Esophagus (tissue), 2 donors: ENCODE results near the gene PBX3. TPM values are rescaled to one million over a fixed set of nuclear protein-coding genes. Genes with fewer than 3 reads are reported as not detected.

Experiments
- H3K27ac ChIP-seq, 2 donors: one replicate each; pipeline ENCODE4 v1.5.1; 2013; ENCODE audit warnings: low read depth in 2 of 2, mild to moderate bottlenecking in 2 of 2, inconsistent platforms in 1 of 2, low read length in 1 of 2, moderate library complexity in 1 of 2
- H3K27me3 ChIP-seq, 2 donors: one replicate each; pipeline ENCODE4 v1.6.1; 2013; ENCODE audit warnings: low read length in 2 of 2, control low read depth in 1 of 2, mild to moderate bottlenecking in 1 of 2; ENCODE audit not compliant: insufficient read depth in 2 of 2, control insufficient read depth in 1 of 2
- H3K36me3 ChIP-seq, 2 donors: one replicate each; pipeline ENCODE4 v1.6.1; 2013; ENCODE audit warnings: low read length in 1 of 2; ENCODE audit not compliant: control insufficient read depth in 2 of 2, insufficient read depth in 2 of 2
- H3K4me1 ChIP-seq, 2 donors: one replicate each; pipeline ENCODE4 v1.6.1; 2013; ENCODE audit warnings: low read length in 1 of 2; ENCODE audit not compliant: control insufficient read depth in 2 of 2, insufficient read depth in 2 of 2
- H3K4me3 ChIP-seq, 2 donors: one replicate each; pipeline ENCODE4 v1.5.1; 2013; ENCODE audit warnings: low read length in 2 of 2, mild to moderate bottlenecking in 2 of 2, low read depth in 1 of 2, moderate library complexity in 1 of 2
- H3K9me3 ChIP-seq, 2 donors: one replicate each; pipeline ENCODE4 v1.6.1; 2013; ENCODE audit warnings: mild to moderate bottlenecking in 2 of 2, low read depth in 1 of 2, low read length in 1 of 2, moderate library complexity in 1 of 2; ENCODE audit not compliant: control insufficient read depth in 2 of 2, insufficient read depth in 1 of 2
- WGBS, 2 donors: extraction: QIAGEN DNeasy Blood & Tissue Kit; methylation state at CpG; one replicate each; pipeline ENCODE4 v1.1.7; 2013; 5-methylcytosine and 5-hydroxymethylcytosine counted together
- polyA plus RNA-seq, 2 donors: library from polyadenylated mRNA; stranded (reverse); fragments of 200-250 nt; gene quantifications; one replicate each; pipeline ENCODE4 v1.2.3, GENCODE V29; 2013
- donor health status: healthy with polysubstance abuse.
- donor health status: Bipolar disorder and iron deficiency.

The PBX3 gene
- polyA plus RNA-seq, 2 donors = 3.5 to 6.9 TPM

- H3K4me1 ChIP-seq = no peaks in the 10 kb centered on the region
- H3K27ac ChIP-seq = no peak overlapping the region
- H3K27me3 ChIP-seq = no peaks in the 10 kb centered on the region
- no peak overlapping the region for H3K4me3 ChIP-seq
- H3K9me3 ChIP-seq = no peaks in the 10 kb centered on the region
- H3K36me3 ChIP-seq = no peaks in the 10 kb centered on the region
- 100% methylated on average over 1 of the region's 1 CpG for WGBS, 2 donors
Measured at GRCh38 chr9:125787715-125788114, 40.5 kb downstream of the PBX3 start.

DNA sequence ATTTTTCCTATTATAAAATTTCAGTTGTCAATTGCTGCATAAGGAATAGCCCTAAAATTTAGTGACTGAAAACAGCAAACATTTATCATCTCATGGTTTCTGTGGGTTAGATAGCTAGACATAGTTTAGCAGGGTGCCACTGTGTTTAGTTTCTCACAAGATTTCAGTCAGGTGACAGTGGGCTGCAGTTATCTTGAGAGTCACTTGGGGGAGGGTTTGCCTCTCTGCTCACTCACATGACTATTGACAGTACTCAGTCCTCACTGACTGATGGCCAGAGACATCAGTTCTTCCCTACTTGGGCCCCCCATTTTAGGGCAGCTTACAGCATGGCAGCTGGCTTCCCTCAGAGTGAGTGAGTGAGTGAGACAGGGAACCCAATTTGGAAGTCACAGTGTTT lies 42.0 kb downstream of the PBX3 start:
- no peak overlapping the region for H3K27ac ChIP-seq
- no peak overlapping the region for H3K4me3 ChIP-seq
- H3K36me3 ChIP-seq = no peaks in the 10 kb centered on the region
- H3K27me3 ChIP-seq = no peaks in the 10 kb centered on the region
- H3K4me1 ChIP-seq = no peaks in the 10 kb centered on the region
- no peaks in the 10 kb centered on the region for H3K9me3 ChIP-seq

- 82 to 93% methylated on average over 2 of the region's 2 CpGs for WGBS, 2 donors
- Histone ChIP-seq H3K36me3 (no peaks in the 10 kb centered on the region), H3K4me3 (no peak overlapping the region), H3K9me3 (no peaks in the 10 kb centered on the region), H3K27me3 (no peaks in the 10 kb centered on the region), H3K27ac (no peak overlapping the region), H3K4me1 (no peaks in the 10 kb centered on the region)
Measured at GRCh38 chr9:125794708-125795107, 47.5 kb downstream of the PBX3 start.

DNA sequence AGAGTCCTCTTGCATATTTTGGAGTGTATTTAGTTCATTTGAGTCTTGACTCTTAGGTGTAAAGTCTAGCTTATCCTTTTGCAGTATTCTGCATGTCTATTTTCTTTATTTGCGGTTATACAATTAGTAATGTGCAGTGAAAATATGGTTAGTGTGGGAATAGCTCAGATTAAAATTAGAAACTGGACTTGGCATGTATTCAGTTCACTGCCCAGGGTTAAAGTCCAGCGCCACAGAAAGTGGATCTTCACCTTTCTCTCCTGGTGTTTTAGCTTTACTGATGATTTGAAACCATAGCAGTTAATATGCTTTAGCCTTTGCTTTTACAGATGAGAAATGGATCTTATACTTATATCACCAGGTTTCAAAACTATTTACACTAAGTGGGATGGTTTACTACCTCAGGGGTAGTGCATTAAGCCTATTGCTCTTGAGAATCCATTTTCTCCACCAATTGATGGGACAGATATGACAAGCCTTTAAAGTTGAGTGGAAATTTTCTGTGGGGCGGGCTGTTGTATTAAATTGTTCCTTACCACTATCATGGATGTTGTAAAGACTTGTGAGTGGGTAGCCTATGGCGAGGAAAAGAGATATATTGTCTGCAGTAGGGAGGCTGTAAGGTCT lies 48.9 kb downstream of the PBX3 start:
- Histone ChIP-seq H3K36me3 (no peaks in the 10 kb centered on the region), H3K9me3 (no peaks in the 10 kb centered on the region), H3K4me3 (no peak overlapping the region), H3K4me1 (no peaks in the 10 kb centered on the region), H3K27me3 (no peaks in the 10 kb centered on the region), H3K27ac (no peak overlapping the region)
- 84 to 95% methylated on average over 4 of the region's 4 CpGs for WGBS, 2 donors

- WGBS, 2 donors = 43 to 54% methylated on average over 2 of the region's 2 CpGs
- H3K9me3 ChIP-seq = no peaks in the 10 kb centered on the region
- H3K36me3 ChIP-seq = no peaks in the 10 kb centered on the region
- no peak overlapping the region for H3K4me3 ChIP-seq
- no peak overlapping the region for H3K27ac ChIP-seq
- no peaks in the 10 kb centered on the region for H3K27me3 ChIP-seq
- H3K4me1 ChIP-seq = no peaks in the 10 kb centered on the region
Measured at GRCh38 chr9:125797930-125798329, 50.8 kb downstream of the PBX3 start.

DNA sequence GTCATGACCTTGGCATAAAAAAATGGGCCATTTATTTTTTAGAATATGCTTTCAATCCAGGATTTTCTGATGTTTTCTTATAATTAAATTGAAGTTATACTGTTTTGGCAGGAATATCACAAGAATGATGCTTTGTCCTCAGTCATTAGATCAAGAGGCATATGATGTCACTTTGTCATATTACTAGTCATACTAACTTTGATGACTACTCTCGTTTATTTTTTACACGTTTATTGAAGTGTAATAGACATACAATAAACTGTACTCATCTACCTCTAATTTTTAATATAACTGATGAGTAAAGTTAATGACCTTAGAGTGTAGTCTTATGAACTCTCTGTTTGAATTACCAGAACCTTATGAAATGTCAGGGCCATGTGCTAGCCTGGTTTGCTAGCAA lies 56.4 kb downstream of the PBX3 start:
- Histone ChIP-seq H3K9me3 (no peaks in the 10 kb centered on the region), H3K36me3 (no peaks in the 10 kb centered on the region), H3K4me3 (no peak overlapping the region), H3K4me1 (no peaks in the 10 kb centered on the region), H3K27ac (no peak overlapping the region), H3K27me3 (no peaks in the 10 kb centered on the region)
- WGBS, 2 donors = 72 to 83% methylated on average over 2 of the region's 2 CpGs

DNA sequence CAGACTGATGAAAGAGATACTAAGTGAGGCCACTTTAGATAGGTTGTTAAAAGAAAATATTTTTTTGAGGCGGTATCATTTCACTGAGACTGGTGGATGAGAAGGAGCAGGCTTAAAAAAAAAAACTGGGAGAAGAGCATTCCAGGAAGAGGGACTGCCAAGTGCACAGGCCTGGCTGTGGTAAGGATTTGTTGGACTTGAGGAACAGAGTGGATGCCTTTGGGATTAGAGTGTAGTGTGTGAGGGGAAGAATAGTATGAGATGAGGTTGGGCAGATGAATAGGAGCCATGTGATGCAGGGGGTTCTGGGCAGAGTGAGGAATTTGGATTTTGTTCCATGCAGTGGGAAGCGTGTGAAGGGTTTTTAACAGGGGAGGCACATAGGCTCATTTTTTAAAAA lies 57.9 kb downstream of the PBX3 start:
- H3K36me3 ChIP-seq = no peaks in the 10 kb centered on the region
- no peak overlapping the region for H3K27ac ChIP-seq
- H3K4me3 ChIP-seq = no peak overlapping the region
- no peaks in the 10 kb centered on the region for H3K9me3 ChIP-seq
- no peaks in the 10 kb centered on the region for H3K27me3 ChIP-seq
- no peaks in the 10 kb centered on the region for H3K4me1 ChIP-seq
- WGBS, 2 donors = 82 to 83% methylated on average over 2 of the region's 2 CpGs

DNA sequence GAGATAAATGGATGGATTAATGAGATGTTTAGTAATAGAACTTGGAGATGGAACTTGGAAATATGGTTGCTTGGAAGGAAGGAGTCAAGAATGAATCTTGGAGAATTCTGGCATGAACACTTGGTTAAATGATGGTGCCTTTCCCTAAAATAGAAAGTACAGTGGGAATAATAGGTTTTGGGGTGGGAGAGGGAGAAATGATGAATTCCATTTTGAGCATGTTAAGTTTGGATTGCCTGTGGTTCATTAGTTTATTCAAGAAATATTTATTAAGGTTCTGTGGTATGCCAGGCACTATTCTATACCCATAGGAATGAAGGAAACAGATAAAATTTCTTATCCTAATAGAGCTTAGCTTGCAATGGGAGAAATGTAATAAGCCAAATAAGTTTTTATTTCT lies 58.4 kb downstream of the PBX3 start:
- H3K27ac ChIP-seq = no peak overlapping the region
- no peak overlapping the region for H3K4me3 ChIP-seq
- H3K9me3 ChIP-seq = no peaks in the 10 kb centered on the region
- no peaks in the 10 kb centered on the region for H3K4me1 ChIP-seq
- no peaks in the 10 kb centered on the region for H3K36me3 ChIP-seq
- no peaks in the 10 kb centered on the region for H3K27me3 ChIP-seq

- H3K27ac ChIP-seq = no peak overlapping the region
- no peaks in the 10 kb centered on the region for H3K27me3 ChIP-seq
- H3K9me3 ChIP-seq = no peaks in the 10 kb centered on the region
- no peak overlapping the region for H3K4me3 ChIP-seq
- 90 to 91% methylated on average over 3 of the region's 3 CpGs for WGBS, 2 donors
- H3K36me3 ChIP-seq = no peaks in the 10 kb centered on the region
- H3K4me1 ChIP-seq = no peaks in the 10 kb centered on the region
Measured at GRCh38 chr9:125807079-125807478, 59.9 kb downstream of the PBX3 start.

GRCh38 chr9:125810161-125810560 lies 63.0 kb downstream of the PBX3 start:
- H3K4me1 ChIP-seq = no peaks in the 10 kb centered on the region
- H3K9me3 ChIP-seq = no peaks in the 10 kb centered on the region
- H3K27ac ChIP-seq = no peak overlapping the region
- no peaks in the 10 kb centered on the region for H3K27me3 ChIP-seq
- no peak overlapping the region for H3K4me3 ChIP-seq
- H3K36me3 ChIP-seq = no peaks in the 10 kb centered on the region
